Panc1 (cell line): ENCODE measurements around the gene PSKH1. TPM values are rescaled to one million over a fixed set of nuclear protein-coding genes. Genes with fewer than 3 reads are reported as not detected.
"Not testable (repeated sequence)": the region's sequence is repeated elsewhere in the genome, so short reads cannot be mapped to it uniquely, and the experiment has no call there.

ENCODE experiments used
- ATAC-seq: fragments of 200-7000 bp; cut with Tn5 transposase; 2 replicates; pipeline ENCODE4 v1.9.1; 2020; ENCODE audit warnings: mild to moderate bottlenecking, moderate library complexity
- BruUV-seq: library from RNA; stranded (reverse); fragments of 400-500 nt; replicated peaks from 2 replicates; lab custom pipeline; 2021; lab: Mats Ljungman, UMichigan
- CTCF ChIA-PET: fragments of 300-600 bp; sonication (Branson Sonifier 250); formaldehyde crosslinking; loops from one replicate; lab custom pipeline; 2022; ENCODE audit warnings: antibody characterized with exemption; lab: Charles Lee
- POLR2A ChIA-PET: fragments of 300-600 bp; sonication (Branson Sonifier 250); formaldehyde crosslinking; loops from one replicate; lab custom pipeline; 2022; ENCODE audit warnings: antibody characterized with exemption; lab: Charles Lee
- DNase-seq: peaks from one replicate; pipeline ENCODE4 v3.0.0-alpha.2; 2010; ENCODE audit warnings: low read depth, low spot score
- H3K27ac ChIP-seq: 2 replicates; pipeline ENCODE4 v1.5.1; 2011; ENCODE audit warnings: mild to moderate bottlenecking, low read length, inconsistent platforms
- H3K27me3 ChIP-seq: fragments of 200-500 bp; sonication (Bioruptor generic); 2 replicates; pipeline ENCODE4 v1.6.0; 2014; ENCODE audit warnings: low read length, inconsistent platforms; ENCODE audit not compliant: control insufficient read depth, insufficient read depth
- H3K36me3 ChIP-seq: fragments of 200-500 bp; sonication (Bioruptor generic); 2 replicates; pipeline ENCODE4 v1.5.1; 2014; ENCODE audit warnings: inconsistent platforms, mild to moderate bottlenecking, low read length, moderate library complexity; ENCODE audit not compliant: control insufficient read depth, insufficient read depth
- H3K4me1 ChIP-seq: 2 replicates; pipeline ENCODE4 v1.5.1; 2011; ENCODE audit warnings: inconsistent platforms, mild to moderate bottlenecking, low read length, moderate library complexity; ENCODE audit not compliant: control insufficient read depth, insufficient read depth
- H3K4me3 ChIP-seq, 2 experiments: 2 replicates each; pipeline ENCODE4 v1.5.1; 2011 to 2012; ENCODE audit warnings: low read depth in 2 of 2, low read length in 2 of 2, mild to moderate bottlenecking in 2 of 2, inconsistent platforms in 1 of 2, moderate library complexity in 1 of 2
- H3K9me3 ChIP-seq: fragments of 200-500 bp; sonication (Bioruptor generic); 2 replicates; pipeline ENCODE4 v1.5.1; 2014; ENCODE audit warnings: low read depth, mild to moderate bottlenecking, inconsistent platforms, low read length, moderate library complexity; ENCODE audit not compliant: control insufficient read depth, insufficient read depth
- POLR2AphosphoS5 ChIP-seq: IDR thresholded peaks from 2 replicates; pipeline ENCODE4 v1.6.1; 2012; ENCODE audit warnings: mild to moderate bottlenecking, low read depth, low read length, moderate library complexity
- SIN3A ChIP-seq: IDR thresholded peaks from 2 replicates; pipeline ENCODE4 v1.6.1; 2012; ENCODE audit warnings: low read depth, mild to moderate bottlenecking, low read length, moderate library complexity, borderline replicate concordance; ENCODE audit not compliant: insufficient read depth
- TCF7L2 ChIP-seq: IDR thresholded peaks from 2 replicates; pipeline ENCODE4 v1.6.1; 2011; ENCODE audit warnings: mild to moderate bottlenecking, low read depth, low read length, inconsistent platforms
- in situ Hi-C: cut with HindIII; loops from 2 replicates; pipeline ENCODE4 v1.10.0; 2016; ENCODE audit warnings: low sequenced_read_pairs, low pct_unique_long_range_greater_than_20kb
- intact Hi-C: fragments of 100-400 bp; cut with micrococcal nuclease; formaldehyde crosslinking; loops from one replicate; pipeline ENCODE4 v1.10.0; 2022; ENCODE audit not compliant: unreplicated experiment
- total RNA-seq: library from RNA; stranded (reverse); gene quantifications from one replicate; pipeline ENCODE4 v1.2.1, GENCODE V29; 2021; ENCODE audit not compliant: unreplicated experiment
- TF ChIP-seq, protein P1 (sequence below): fragments of 450-650 bp; IDR thresholded peaks from 2 replicates; pipeline ENCODE4 v1.5.1; 2017; ENCODE audit warnings: mild to moderate bottlenecking
- TF ChIP-seq, protein P2 (sequence below), 2 experiments: IDR thresholded peaks; 2 replicates each; pipeline ENCODE4 v1.6.1; 2011 to 2012; ENCODE audit warnings: low read depth in 2 of 2, control low read depth in 1 of 2, low read length in 1 of 2, mild to moderate bottlenecking in 1 of 2, moderate library complexity in 1 of 2; ENCODE audit not compliant: insufficient read depth in 1 of 2

Gene PSKH1
- total RNA-seq, 1 experiment from 2014 or later, result 17.8 TPM

DNA sequence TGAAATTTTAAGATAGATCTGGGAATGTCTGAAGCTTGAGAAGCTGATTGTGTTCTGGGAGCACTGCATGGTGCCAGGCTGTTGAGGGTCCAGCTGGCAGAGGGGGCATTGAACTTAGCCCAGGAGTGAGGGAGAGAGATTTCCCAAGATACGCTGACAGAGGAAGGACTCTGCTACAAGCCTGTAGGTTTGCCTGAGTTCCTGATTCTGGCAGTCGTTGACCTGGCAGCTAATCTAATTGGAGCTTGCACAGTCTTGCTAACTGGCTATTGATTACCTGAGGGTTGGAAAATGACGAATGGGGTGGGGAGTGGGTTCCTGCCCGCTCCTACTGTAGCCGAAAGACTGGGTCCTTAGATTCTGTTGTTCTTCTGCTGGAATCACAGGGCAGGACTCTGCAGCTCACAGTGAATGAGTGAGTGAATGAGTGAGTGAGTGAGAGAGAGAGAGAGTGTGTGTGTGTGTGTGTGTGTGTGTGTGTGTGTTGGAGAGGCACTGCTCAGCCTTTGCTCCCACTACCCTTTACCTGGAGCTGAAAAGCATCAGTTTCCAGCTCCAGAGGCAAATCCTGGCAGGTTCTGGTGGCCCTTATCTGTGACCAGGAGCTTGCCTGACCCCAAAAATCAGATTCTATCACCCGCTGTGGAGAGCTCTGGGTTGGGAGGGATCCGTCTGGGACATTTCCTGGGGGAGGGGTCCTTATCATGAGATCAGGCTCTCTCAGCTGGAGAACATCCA is 21.9 kb downstream of the PSKH1 start:
- ChIA-PET CTCF (no interaction called here), POLR2A (no interaction called here)
- no peak overlapping the region for H3K4me3 ChIP-seq
- in situ Hi-C loops (no loop called here), intact Hi-C loops (no loop called here)
- BruUV-seq, result no TSS peak
- no peak overlapping the region for H3K27ac ChIP-seq
- ATAC-seq (no peak), DNase-seq (no peak)
- no peaks in the 10 kb centered on the region for H3K9me3 ChIP-seq
- no peaks in the 10 kb centered on the region for H3K36me3 ChIP-seq
- no peaks in the 10 kb centered on the region; the same call in 1 of the 2 replicates for H3K4me1 ChIP-seq
- no peaks in the 10 kb centered on the region for H3K27me3 ChIP-seq
- no peak for TF ChIP-seq TCF7L2
- TF ChIP-seq SIN3A, result no peak
- TF ChIP-seq, protein P1, sequence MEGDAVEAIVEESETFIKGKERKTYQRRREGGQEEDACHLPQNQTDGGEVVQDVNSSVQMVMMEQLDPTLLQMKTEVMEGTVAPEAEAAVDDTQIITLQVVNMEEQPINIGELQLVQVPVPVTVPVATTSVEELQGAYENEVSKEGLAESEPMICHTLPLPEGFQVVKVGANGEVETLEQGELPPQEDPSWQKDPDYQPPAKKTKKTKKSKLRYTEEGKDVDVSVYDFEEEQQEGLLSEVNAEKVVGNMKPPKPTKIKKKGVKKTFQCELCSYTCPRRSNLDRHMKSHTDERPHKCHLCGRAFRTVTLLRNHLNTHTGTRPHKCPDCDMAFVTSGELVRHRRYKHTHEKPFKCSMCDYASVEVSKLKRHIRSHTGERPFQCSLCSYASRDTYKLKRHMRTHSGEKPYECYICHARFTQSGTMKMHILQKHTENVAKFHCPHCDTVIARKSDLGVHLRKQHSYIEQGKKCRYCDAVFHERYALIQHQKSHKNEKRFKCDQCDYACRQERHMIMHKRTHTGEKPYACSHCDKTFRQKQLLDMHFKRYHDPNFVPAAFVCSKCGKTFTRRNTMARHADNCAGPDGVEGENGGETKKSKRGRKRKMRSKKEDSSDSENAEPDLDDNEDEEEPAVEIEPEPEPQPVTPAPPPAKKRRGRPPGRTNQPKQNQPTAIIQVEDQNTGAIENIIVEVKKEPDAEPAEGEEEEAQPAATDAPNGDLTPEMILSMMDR, result no peak
- TF ChIP-seq, protein P2, sequence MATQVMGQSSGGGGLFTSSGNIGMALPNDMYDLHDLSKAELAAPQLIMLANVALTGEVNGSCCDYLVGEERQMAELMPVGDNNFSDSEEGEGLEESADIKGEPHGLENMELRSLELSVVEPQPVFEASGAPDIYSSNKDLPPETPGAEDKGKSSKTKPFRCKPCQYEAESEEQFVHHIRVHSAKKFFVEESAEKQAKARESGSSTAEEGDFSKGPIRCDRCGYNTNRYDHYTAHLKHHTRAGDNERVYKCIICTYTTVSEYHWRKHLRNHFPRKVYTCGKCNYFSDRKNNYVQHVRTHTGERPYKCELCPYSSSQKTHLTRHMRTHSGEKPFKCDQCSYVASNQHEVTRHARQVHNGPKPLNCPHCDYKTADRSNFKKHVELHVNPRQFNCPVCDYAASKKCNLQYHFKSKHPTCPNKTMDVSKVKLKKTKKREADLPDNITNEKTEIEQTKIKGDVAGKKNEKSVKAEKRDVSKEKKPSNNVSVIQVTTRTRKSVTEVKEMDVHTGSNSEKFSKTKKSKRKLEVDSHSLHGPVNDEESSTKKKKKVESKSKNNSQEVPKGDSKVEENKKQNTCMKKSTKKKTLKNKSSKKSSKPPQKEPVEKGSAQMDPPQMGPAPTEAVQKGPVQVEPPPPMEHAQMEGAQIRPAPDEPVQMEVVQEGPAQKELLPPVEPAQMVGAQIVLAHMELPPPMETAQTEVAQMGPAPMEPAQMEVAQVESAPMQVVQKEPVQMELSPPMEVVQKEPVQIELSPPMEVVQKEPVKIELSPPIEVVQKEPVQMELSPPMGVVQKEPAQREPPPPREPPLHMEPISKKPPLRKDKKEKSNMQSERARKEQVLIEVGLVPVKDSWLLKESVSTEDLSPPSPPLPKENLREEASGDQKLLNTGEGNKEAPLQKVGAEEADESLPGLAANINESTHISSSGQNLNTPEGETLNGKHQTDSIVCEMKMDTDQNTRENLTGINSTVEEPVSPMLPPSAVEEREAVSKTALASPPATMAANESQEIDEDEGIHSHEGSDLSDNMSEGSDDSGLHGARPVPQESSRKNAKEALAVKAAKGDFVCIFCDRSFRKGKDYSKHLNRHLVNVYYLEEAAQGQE (IDR thresholded peaks at IDR 0.05; ENCODE audit: insufficient read depth in 1 of 2, low read depth in 2 of 2, low read length in 1 of 2), result no peak
- no peak for TF ChIP-seq POLR2AphosphoS5

DNA sequence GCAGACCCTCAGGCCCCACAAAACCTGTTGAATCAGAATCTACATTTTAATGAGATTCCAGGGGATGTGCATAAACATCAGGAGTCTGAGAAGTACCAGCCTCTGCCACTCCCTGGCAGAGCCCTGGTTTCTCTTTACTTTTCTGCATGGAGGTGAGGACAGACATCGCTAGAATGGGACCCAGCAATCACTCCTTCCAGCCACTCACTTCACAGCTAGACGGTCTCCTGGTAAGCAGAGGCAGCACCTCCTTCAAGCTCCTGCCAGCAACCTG is 22.4 kb downstream of the PSKH1 start:
- H3K27ac ChIP-seq, in situ Hi-C loops, H3K4me3 ChIP-seq, ATAC-seq, BruUV-seq, H3K36me3 ChIP-seq, DNase-seq, POLR2A ChIA-PET, CTCF ChIA-PET, intact Hi-C loops, H3K27me3 ChIP-seq, H3K9me3 ChIP-seq, H3K4me1 ChIP-seq: not testable (repeated sequence)

DNA sequence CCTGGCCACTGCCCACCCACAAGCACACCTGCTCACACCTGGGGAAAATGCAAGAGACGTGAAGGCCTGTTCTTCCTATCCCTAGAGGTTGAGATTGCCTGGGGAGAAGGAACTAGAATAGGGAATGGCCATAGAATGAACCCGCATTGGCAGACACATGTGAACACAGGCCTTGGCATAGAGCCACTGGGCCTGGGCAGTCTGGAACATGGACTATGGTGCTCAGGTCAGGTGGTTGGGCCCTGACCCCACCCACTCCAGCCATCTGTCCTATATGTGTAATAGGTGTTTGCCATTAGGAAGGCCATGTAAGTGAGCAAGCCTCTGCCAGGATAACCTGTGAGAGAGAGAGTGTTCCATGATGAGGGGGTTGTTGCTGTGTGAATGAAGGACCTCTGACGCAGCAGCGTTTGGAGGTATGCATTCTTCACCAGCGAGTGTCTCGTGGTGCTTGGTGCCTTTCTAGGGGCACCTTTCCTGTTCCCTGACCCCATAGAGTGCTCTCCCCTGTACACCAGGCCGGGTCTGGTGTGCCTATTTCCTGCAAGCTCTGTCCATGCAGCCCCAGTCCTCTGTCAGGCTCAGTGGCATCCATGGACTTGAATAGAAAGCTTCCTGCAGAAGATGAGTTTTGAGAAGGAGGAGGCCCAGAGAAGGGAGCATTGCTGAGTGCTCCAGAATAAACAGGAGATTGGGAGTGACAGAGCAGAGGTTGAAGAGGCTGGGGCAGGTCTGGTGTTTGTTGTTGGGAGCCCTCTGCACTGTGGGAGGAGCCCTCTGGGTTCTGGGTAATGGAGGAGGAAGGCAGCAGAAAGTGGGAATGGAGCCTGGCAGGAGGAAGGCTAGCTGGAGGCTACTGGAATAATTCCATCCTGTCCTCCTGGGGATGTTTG is 23.0 kb downstream of the PSKH1 start:
- no peaks in the 10 kb centered on the region; the same call in 1 of the 2 replicates for H3K4me1 ChIP-seq
- no peak for ATAC-seq
- no peak overlapping the region for H3K4me3 ChIP-seq
- ChIA-PET POLR2A (no interaction called here), CTCF (no interaction called here)
- TF ChIP-seq, protein P1, result no peak
- H3K27me3 ChIP-seq, result no peaks in the 10 kb centered on the region
- no peak overlapping the region for H3K27ac ChIP-seq
- no TSS peak for BruUV-seq
- DNase-seq, result no peak
- intact Hi-C loops, result no loop called here
- no peaks in the 10 kb centered on the region for H3K36me3 ChIP-seq
- H3K9me3 ChIP-seq, result no peaks in the 10 kb centered on the region
- in situ Hi-C loops, result no loop called here
